ENCODE data around the gene FABP6.

Gene FABP6

GRCh38 chr5:160260881-160261815, 31.8 kb downstream of the FABP6 start:
- DNase-seq (ENCODE audit: low spot score): no peak

GRCh38 chr5:160262151-160263074, 33.1 kb downstream of the FABP6 start:
- peak; percentile 87 for DNase-seq (ENCODE audit: low spot score)

- peak; percentile 66 for DNase-seq (ENCODE audit: low spot score)
These were observed 34.1 kb downstream of the FABP6 start for GRCh38 chr5:160263326-160263855.

GRCh38 chr5:160266044-160266443, 36.7 kb downstream of the FABP6 start:
- DNase-seq (ENCODE audit: low spot score): no peak

- DNase-seq (ENCODE audit: low spot score): peak; percentile 41
These were observed 37.5 kb downstream of the FABP6 start for GRCh38 chr5:160266752-160267345.

- no peak for DNase-seq (ENCODE audit: low spot score)
These were observed 38.8 kb downstream of the FABP6 start for GRCh38 chr5:160268121-160268520.

GRCh38 chr5:160269017-160269416, 39.7 kb downstream of the FABP6 start:
- DNase-seq (ENCODE audit: low spot score): no peak

GRCh38 chr5:160270704-160271103, 41.4 kb downstream of the FABP6 start:
- no peak for DNase-seq (ENCODE audit: low spot score)

GRCh38 chr5:160271396-160271795, 42.1 kb downstream of the FABP6 start:
- DNase-seq (ENCODE audit: low spot score): no peak

GRCh38 chr5:160271836-160272235, 42.5 kb downstream of the FABP6 start:
- DNase-seq (ENCODE audit: low spot score): no peak

- DNase-seq (ENCODE audit: low spot score): no peak
These were observed 43.0 kb downstream of the FABP6 start for GRCh38 chr5:160272264-160272663.

GRCh38 chr5:160272889-160273288, 43.6 kb downstream of the FABP6 start:
- DNase-seq (ENCODE audit: low spot score): no peak

GRCh38 chr5:160274483-160274931, 45.2 kb downstream of the FABP6 start:
- no peak for DNase-seq (ENCODE audit: low spot score)

- no peak for DNase-seq (ENCODE audit: low spot score)
These were observed 49.0 kb downstream of the FABP6 start for GRCh38 chr5:160278343-160278742.

- no peak for DNase-seq (ENCODE audit: low spot score)
These were observed 51.2 kb downstream of the FABP6 start for GRCh38 chr5:160280384-160281095.

- no peak for DNase-seq (ENCODE audit: low spot score)
These were observed 52.0 kb downstream of the FABP6 start for GRCh38 chr5:160281275-160281674.

GRCh38 chr5:160284291-160284873, 55.1 kb downstream of the FABP6 start:
- no peak for DNase-seq (ENCODE audit: low spot score)

GRCh38 chr5:160285316-160285715, 56.0 kb downstream of the FABP6 start:
- no peak for DNase-seq (ENCODE audit: low spot score)

GRCh38 chr5:160286947-160287346, 57.6 kb downstream of the FABP6 start:
- DNase-seq (ENCODE audit: low spot score): no peak

- peak; percentile 32 for DNase-seq (ENCODE audit: low spot score)
These were observed 58.2 kb downstream of the FABP6 start for GRCh38 chr5:160287378-160288051.

Measured in SK-N-DZ (cell line).